WTC11 (cell line): ENCODE data around the gene BIRC2. TPM values are rescaled to one million over a fixed set of nuclear protein-coding genes. Genes with fewer than 3 reads are reported as not detected.

Experiments used
- ATAC-seq: fragments of 200-7000 bp; cut with Tn5 transposase; 2 replicates; pipeline ENCODE4 v1.10.0; 2021; ENCODE audit warnings: mild to moderate bottlenecking, moderate library complexity
- CTCF ChIA-PET: fragments of 300-600 bp; sonication (Branson Sonifier 250); formaldehyde crosslinking; loops from one replicate; lab custom pipeline; 2021; ENCODE audit warnings: antibody characterized with exemption; lab: Charles Lee
- POLR2A ChIA-PET: fragments of 350-600 bp; sonication (Branson Sonifier 250); formaldehyde crosslinking; loops from one replicate; lab custom pipeline; 2021; ENCODE audit warnings: antibody characterized with exemption; lab: Charles Lee
- DNase-seq: peaks from one replicate; pipeline ENCODE4 v3.0.0; 2021; ENCODE audit warnings: low spot score
- H3K27ac Mint-ChIP-seq: 2 replicates; pipeline ENCODE4 v1.8.0; 2021; ENCODE audit warnings: mixed read lengths
- H3K27me3 Mint-ChIP-seq: 2 replicates; pipeline ENCODE4 v1.8.0; 2021; ENCODE audit warnings: low read depth, mild to moderate bottlenecking, moderate library complexity, mixed read lengths
- H3K36me3 Mint-ChIP-seq: 2 replicates; pipeline ENCODE4 v1.8.0; 2021; ENCODE audit warnings: mixed read lengths
- H3K4me1 Mint-ChIP-seq: 2 replicates; pipeline ENCODE4 v1.8.0; 2022; ENCODE audit warnings: mixed read lengths
- H3K4me3 Mint-ChIP-seq: 2 replicates; pipeline ENCODE4 v1.8.0; 2021; ENCODE audit warnings: mild to moderate bottlenecking, moderate library complexity, mixed read lengths
- H3K9me3 Mint-ChIP-seq: 2 replicates; pipeline ENCODE4 v1.8.0; 2021; ENCODE audit warnings: mixed read lengths
- ATF2 ChIP-seq: sonication (generic); formaldehyde crosslinking; IDR thresholded peaks from 2 replicates; pipeline ENCODE4 v1.8.1; 2022; ENCODE audit warnings: low read depth, missing genetic modification reagents, borderline replicate concordance
- ATF6 ChIP-seq: sonication (generic); formaldehyde crosslinking; IDR thresholded peaks from 2 replicates; pipeline ENCODE4 v1.8.1; 2023; ENCODE audit warnings: mild to moderate bottlenecking, missing genetic modification reagents
- E2F1 ChIP-seq: sonication (generic); formaldehyde crosslinking; IDR thresholded peaks from 2 replicates; pipeline ENCODE4 v1.8.0; 2022; ENCODE audit warnings: mild to moderate bottlenecking, missing genetic modification reagents
- ELF4 ChIP-seq: sonication (generic); formaldehyde crosslinking; IDR thresholded peaks from 2 replicates; pipeline ENCODE4 v1.8.1; 2022; ENCODE audit warnings: low read depth, mild to moderate bottlenecking, moderate library complexity, missing genetic modification reagents
- EMX1 ChIP-seq: fragments of 250-450 bp; sonication (Bioruptor Pico); IDR thresholded peaks from 2 replicates; pipeline ENCODE4 v1.8.0; 2021; ENCODE audit warnings: mild to moderate bottlenecking
- FOXJ3 ChIP-seq: sonication (generic); formaldehyde crosslinking; IDR thresholded peaks from 2 replicates; pipeline ENCODE4 v1.9.0; 2021; ENCODE audit warnings: missing genetic modification reagents, mild to moderate bottlenecking, borderline replicate concordance
- IRF2 ChIP-seq: sonication (generic); formaldehyde crosslinking; IDR thresholded peaks from 2 replicates; pipeline ENCODE4 v1.8.0; 2022; ENCODE audit warnings: low read depth, missing genetic modification reagents, borderline replicate concordance
- KAT7 ChIP-seq: sonication (generic); formaldehyde crosslinking; IDR thresholded peaks from 2 replicates; pipeline ENCODE4 v1.8.1; 2023; ENCODE audit warnings: missing genetic modification reagents, mild to moderate bottlenecking, borderline replicate concordance
- NR1H2 ChIP-seq: sonication (generic); formaldehyde crosslinking; IDR thresholded peaks from 2 replicates; pipeline ENCODE4 v1.9.0; 2021; ENCODE audit warnings: mild to moderate bottlenecking, moderate library complexity, missing genetic modification reagents
- OVOL2 ChIP-seq: fragments of 250-450 bp; sonication (Bioruptor Pico); IDR thresholded peaks from 2 replicates; pipeline ENCODE4 v1.9.0; 2021; ENCODE audit warnings: mild to moderate bottlenecking, borderline replicate concordance
- RORB ChIP-seq: fragments of 250-450 bp; sonication (Bioruptor Pico); IDR thresholded peaks from 2 replicates; pipeline ENCODE4 v1.9.0; 2021; ENCODE audit warnings: mild to moderate bottlenecking
- SP1 ChIP-seq: sonication (generic); formaldehyde crosslinking; conservative IDR thresholded peaks from 2 replicates; pipeline ENCODE4 v1.8.1; 2022; ENCODE audit warnings: missing genetic modification reagents
- STAT6 ChIP-seq: sonication (generic); formaldehyde crosslinking; conservative IDR thresholded peaks from 2 replicates; pipeline ENCODE4 v1.8.1; 2023; ENCODE audit warnings: mild to moderate bottlenecking, low read depth, missing genetic modification reagents, moderate library complexity
- TEAD1 ChIP-seq: sonication (generic); formaldehyde crosslinking; IDR thresholded peaks from 2 replicates; pipeline ENCODE4 v1.8.0; 2022; ENCODE audit warnings: mild to moderate bottlenecking, missing genetic modification reagents
- USF2 ChIP-seq: sonication (generic); formaldehyde crosslinking; IDR thresholded peaks from 2 replicates; pipeline ENCODE4 v1.8.1; 2023; ENCODE audit warnings: mild to moderate bottlenecking, missing genetic modification reagents, moderate library complexity
- ZNF121 ChIP-seq: sonication (generic); formaldehyde crosslinking; IDR thresholded peaks from 2 replicates; pipeline ENCODE4 v1.8.0; 2023; ENCODE audit warnings: missing genetic modification reagents
- ZNF232 ChIP-seq: sonication (generic); formaldehyde crosslinking; IDR thresholded peaks from 2 replicates; pipeline ENCODE4 v1.8.0; 2022; ENCODE audit warnings: mild to moderate bottlenecking, missing genetic modification reagents
- ZNF281 ChIP-seq: sonication (generic); formaldehyde crosslinking; IDR thresholded peaks from 2 replicates; pipeline ENCODE4 v1.8.0; 2023; ENCODE audit warnings: mild to moderate bottlenecking, missing genetic modification reagents
- total RNA-seq: library from RNA; stranded (reverse); gene quantifications from 3 replicates; pipeline ENCODE4 v1.2.3, GENCODE V29; 2021
- TF ChIP-seq, protein P1 (sequence below): sonication (generic); formaldehyde crosslinking; IDR thresholded peaks from 2 replicates; pipeline ENCODE4 v1.8.1; 2022; ENCODE audit warnings: missing genetic modification reagents, borderline replicate concordance
- TF ChIP-seq, protein P2 (sequence below): sonication (generic); formaldehyde crosslinking; IDR thresholded peaks from 2 replicates; pipeline ENCODE4 v1.8.0; 2023; ENCODE audit warnings: missing genetic modification reagents

BIRC2 gene
- total RNA-seq, 1 experiment from 2014 or later: 22.3 TPM

DNA sequence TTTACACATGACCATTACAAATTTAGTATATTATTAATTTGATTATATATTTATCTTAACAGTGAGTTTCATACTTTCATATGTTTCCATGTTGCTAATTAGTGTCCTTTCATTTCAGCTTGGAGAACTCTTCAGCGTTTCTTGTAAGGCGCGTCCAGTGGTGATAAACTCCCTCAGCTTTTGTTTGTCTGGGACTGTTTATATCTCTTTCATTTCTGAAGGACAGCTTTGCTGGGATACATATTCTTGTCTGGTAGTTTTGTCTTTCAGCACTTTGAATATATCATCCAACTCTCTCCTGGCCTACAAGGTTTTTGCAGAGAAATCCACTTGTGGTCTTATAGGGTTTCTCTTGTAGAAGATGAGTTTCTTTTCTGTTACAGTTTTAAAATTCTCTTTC lies 12.4 kb downstream of the BIRC2 start:
- Mint-ChIP-seq H3K36me3 (peaks cover 54% of the 10 kb centered on the region), H3K27me3 (no peaks in the 10 kb centered on the region), H3K9me3 (peaks cover 16% of the 10 kb centered on the region), H3K27ac (no peak overlapping the region), H3K4me1 (no peaks in the 10 kb centered on the region)
- DNase-seq (no peak), ATAC-seq (no peak)
- CTCF ChIA-PET: no interaction called here
- TF ChIP-seq, protein P1, sequence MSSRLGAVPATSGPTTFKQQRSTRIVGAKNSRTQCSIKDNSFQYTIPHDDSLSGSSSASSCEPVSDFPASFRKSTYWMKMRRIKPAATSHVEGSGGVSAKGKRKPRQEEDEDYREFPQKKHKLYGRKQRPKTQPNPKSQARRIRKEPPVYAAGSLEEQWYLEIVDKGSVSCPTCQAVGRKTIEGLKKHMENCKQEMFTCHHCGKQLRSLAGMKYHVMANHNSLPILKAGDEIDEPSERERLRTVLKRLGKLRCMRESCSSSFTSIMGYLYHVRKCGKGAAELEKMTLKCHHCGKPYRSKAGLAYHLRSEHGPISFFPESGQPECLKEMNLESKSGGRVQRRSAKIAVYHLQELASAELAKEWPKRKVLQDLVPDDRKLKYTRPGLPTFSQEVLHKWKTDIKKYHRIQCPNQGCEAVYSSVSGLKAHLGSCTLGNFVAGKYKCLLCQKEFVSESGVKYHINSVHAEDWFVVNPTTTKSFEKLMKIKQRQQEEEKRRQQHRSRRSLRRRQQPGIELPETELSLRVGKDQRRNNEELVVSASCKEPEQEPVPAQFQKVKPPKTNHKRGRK: no peak
- TF ChIP-seq ZNF232 (CRISPR knock-in tag) (no peak), TEAD1 (CRISPR knock-in tag) (no peak), FOXJ3 (no peak), ZNF121 (CRISPR knock-in tag) (no peak), SP1 (no peak), ATF2 (CRISPR knock-in tag) (no peak), ZNF281 (CRISPR knock-in tag) (no peak), ELF4 (CRISPR knock-in tag) (no peak), IRF2 (CRISPR knock-in tag) (no peak), RORB (CRISPR knock-in tag) (no peak), OVOL2 (no peak), EMX1 (no peak), NR1H2 (CRISPR knock-in tag) (no peak), E2F1 (CRISPR knock-in tag) (no peak), STAT6 (no peak), USF2 (no peak), ATF6 (CRISPR knock-in tag) (no peak), KAT7 (CRISPR knock-in tag) (no peak)
- TF ChIP-seq, protein P2, sequence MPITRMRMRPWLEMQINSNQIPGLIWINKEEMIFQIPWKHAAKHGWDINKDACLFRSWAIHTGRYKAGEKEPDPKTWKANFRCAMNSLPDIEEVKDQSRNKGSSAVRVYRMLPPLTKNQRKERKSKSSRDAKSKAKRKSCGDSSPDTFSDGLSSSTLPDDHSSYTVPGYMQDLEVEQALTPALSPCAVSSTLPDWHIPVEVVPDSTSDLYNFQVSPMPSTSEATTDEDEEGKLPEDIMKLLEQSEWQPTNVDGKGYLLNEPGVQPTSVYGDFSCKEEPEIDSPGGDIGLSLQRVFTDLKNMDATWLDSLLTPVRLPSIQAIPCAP (CRISPR knock-in tag): no peak
- TF ChIP-seq, all 79 proteins: peak for 0
- no peak overlapping the region for H3K4me3 Mint-ChIP-seq
- POLR2A ChIA-PET: no interaction called here
